ENCODE measurements around the gene FARP2. TPM values are rescaled to one million over a fixed set of nuclear protein-coding genes. Genes with fewer than 3 reads are reported as not detected.
A peak's percentile ranks its signal among the peaks of the same experiment; 100 is the strongest.

Gene FARP2
- total RNA-seq, 4 donors from 2014 or later, result 10.7 to 20.1 (median 13.6) TPM

DNA sequence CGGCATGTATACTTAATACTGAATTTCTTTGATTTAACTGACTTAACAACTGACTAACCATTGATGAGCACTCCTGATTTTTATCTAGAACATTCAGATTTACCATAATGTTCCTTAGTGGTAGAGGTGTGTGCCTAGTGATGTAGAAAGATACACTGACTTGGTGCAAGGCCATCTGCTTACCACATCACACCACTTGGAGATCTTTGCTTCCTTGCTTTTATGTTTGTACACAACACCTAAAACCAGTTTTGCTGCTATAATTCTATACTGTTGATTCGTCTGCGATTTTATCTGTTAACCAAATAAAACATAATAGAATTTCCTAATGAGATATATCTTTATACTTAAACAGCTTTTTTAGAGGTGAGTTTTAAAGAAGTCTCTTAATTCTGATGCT lies 3.9 kb upstream of the FARP2 start:
- intact Hi-C loops (cut with DNase I; ENCODE audit: low total_unique reads) (loop anchor here (10.0 kb wide), 1 partner anchor 283 kb away; the partner anchor contains the start of genes ATG4B and THAP4), in situ Hi-C loops (cut with MboI; ENCODE audit: low sequenced_read_pairs in 4 of 4) (no loop called here)
- Histone ChIP-seq H3K27ac (no peak overlapping the region), H3K9me3 (no peaks in the 10 kb centered on the region), H3K27me3 (no peaks in the 10 kb centered on the region), H3K4me3 (no peak overlapping the region), H3K4me1 (peaks cover 7 to 15% of the 10 kb centered on the region in 2 donors), H3K36me3 (peaks cover 0 to 68% of the 10 kb centered on the region in 2 donors)
- DNase-seq (no peak), ATAC-seq (no peak)
- TF ChIP-seq, protein P1, sequence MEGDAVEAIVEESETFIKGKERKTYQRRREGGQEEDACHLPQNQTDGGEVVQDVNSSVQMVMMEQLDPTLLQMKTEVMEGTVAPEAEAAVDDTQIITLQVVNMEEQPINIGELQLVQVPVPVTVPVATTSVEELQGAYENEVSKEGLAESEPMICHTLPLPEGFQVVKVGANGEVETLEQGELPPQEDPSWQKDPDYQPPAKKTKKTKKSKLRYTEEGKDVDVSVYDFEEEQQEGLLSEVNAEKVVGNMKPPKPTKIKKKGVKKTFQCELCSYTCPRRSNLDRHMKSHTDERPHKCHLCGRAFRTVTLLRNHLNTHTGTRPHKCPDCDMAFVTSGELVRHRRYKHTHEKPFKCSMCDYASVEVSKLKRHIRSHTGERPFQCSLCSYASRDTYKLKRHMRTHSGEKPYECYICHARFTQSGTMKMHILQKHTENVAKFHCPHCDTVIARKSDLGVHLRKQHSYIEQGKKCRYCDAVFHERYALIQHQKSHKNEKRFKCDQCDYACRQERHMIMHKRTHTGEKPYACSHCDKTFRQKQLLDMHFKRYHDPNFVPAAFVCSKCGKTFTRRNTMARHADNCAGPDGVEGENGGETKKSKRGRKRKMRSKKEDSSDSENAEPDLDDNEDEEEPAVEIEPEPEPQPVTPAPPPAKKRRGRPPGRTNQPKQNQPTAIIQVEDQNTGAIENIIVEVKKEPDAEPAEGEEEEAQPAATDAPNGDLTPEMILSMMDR (IDR thresholded peaks at IDR 0.05 in 4 of 5, conservative IDR thresholded peaks at IDR 0.05 in 1 of 5), result no peak
- TF ChIP-seq POLR2A (IDR thresholded peaks at IDR 0.05), result no peak

- intact Hi-C loops (cut with DNase I; ENCODE audit: low total_unique reads), result loop anchor here (5.0 to 10.0 kb wide), 4 partner anchors 138 to 1103 kb away; partner anchors contain the start of genes ATG4B and THAP4
- Histone ChIP-seq H3K27ac (peak overlapping the region; percentile 65 to 81 (median 72)), H3K27me3 (no peaks in the 10 kb centered on the region), H3K36me3 (peaks cover 0 to 40% of the 10 kb centered on the region in 2 donors), H3K4me1 (peaks cover 23 to 30% of the 10 kb centered on the region in 2 donors), H3K4me3 (peak overlapping the region; percentile 15 to 45 (median 36)), H3K9me3 (no peaks in the 10 kb centered on the region)
- ATAC-seq (peak; percentile 30 to 66), DNase-seq (peak; percentile 79 to 91)
- in situ Hi-C loops (cut with MboI; ENCODE audit: low sequenced_read_pairs in 4 of 4), result no loop called here
- TF ChIP-seq POLR2A (IDR thresholded peaks at IDR 0.05), result peak in 1 of 2 donors; percentile 10
- TF ChIP-seq, protein P1 (IDR thresholded peaks at IDR 0.05 in 4 of 5, conservative IDR thresholded peaks at IDR 0.05 in 1 of 5), result no peak
Measured at GRCh38 chr2:241354668-241355658, 1.1 kb upstream of the FARP2 start.

DNA sequence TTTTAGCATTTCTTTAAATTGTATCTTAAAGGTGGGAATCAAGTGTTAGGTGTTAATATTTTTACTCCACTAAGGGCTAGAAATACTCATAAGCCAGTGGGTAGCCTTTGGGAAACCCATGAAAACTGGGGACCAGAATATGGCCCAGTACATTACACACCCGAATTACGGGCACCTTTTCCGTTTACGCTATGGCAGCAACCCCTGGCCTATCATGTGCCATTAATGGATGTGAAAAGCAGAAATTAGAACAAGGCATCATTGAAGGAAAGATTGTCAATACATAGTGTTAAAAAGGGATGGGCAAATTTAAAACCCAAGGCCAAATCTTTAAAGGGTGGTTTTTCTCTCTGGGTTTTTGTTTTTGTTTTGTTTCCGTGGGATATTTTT lies 781 bp downstream of the FARP2 start:
- Histone ChIP-seq H3K27me3 (no peaks in the 10 kb centered on the region), H3K27ac (peak overlapping the region; percentile 80 to 95 (median 92)), H3K9me3 (no peaks in the 10 kb centered on the region), H3K4me3 (peak overlapping the region; percentile 70 to 85 (median 82)), H3K36me3 (peaks cover 0 to 21% of the 10 kb centered on the region in 2 donors), H3K4me1 (peaks cover 23 to 30% of the 10 kb centered on the region in 2 donors)
- in situ Hi-C loops (cut with MboI; ENCODE audit: low sequenced_read_pairs in 4 of 4), result no loop called here
- TF ChIP-seq, protein P1 (IDR thresholded peaks at IDR 0.05 in 4 of 5, conservative IDR thresholded peaks at IDR 0.05 in 1 of 5), result no peak
- no peak for TF ChIP-seq POLR2A (IDR thresholded peaks at IDR 0.05)
- DNase-seq, result no peak
- no peak for ATAC-seq
- intact Hi-C loops (cut with DNase I; ENCODE audit: low total_unique reads), result loop anchor here (1.0 to 10.0 kb wide), 8 partner anchors 42 to 1105 kb away; partner anchors contain the start of genes ATG4B, HDLBP, SEPTIN2 and THAP4

GRCh38 chr2:241357531-241357930 lies 1.4 kb downstream of the FARP2 start:
- TF ChIP-seq, protein P1 (IDR thresholded peaks at IDR 0.05 in 4 of 5, conservative IDR thresholded peaks at IDR 0.05 in 1 of 5), result no peak
- no peak for TF ChIP-seq POLR2A (IDR thresholded peaks at IDR 0.05)
- intact Hi-C loops (cut with DNase I; ENCODE audit: low total_unique reads), result loop anchor here (2.0 to 10.0 kb wide), 7 partner anchors 85 to 1105 kb away; partner anchors contain the start of genes ATG4B and THAP4

More at GRCh38 chr2:241357531-241357930, 1.4 kb downstream of the FARP2 start:
- Histone ChIP-seq H3K27me3 (no peaks in the 10 kb centered on the region), H3K36me3 (peaks cover 0 to 15% of the 10 kb centered on the region in 2 donors), H3K27ac (no peak overlapping the region), H3K9me3 (no peaks in the 10 kb centered on the region), H3K4me3 (peak overlapping the region in 1 of 4 donors; percentile 70), H3K4me1 (peaks cover 23 to 34% of the 10 kb centered on the region in 2 donors)
- DNase-seq (no peak), ATAC-seq (no peak)
- in situ Hi-C loops (cut with MboI; ENCODE audit: low sequenced_read_pairs in 4 of 4), result no loop called here

Measured in gastrocnemius medialis (tissue), 4 donors.